Fibroblast of lung (primary cell): ENCODE measurements around the gene OR52M1. TPM values are rescaled to one million over a fixed set of nuclear protein-coding genes. Genes with fewer than 3 reads are reported as not detected.

Source experiments
- DNase-seq, 2 donors: peaks; one replicate each; pipeline versions ENCODE4 v3.0.0 to v3.0.0-alpha.2; 2010; ENCODE audit warnings: low read depth in 2 of 2
- H2AFZ ChIP-seq: 2 replicates; pipeline ENCODE4 v1.5.1; 2012; ENCODE audit warnings: low read length, control low read depth, inconsistent platforms
- H3K27ac ChIP-seq: 2 replicates; pipeline ENCODE4 v1.5.1; 2011; ENCODE audit warnings: low read length, control low read depth; ENCODE audit not compliant: insufficient read depth
- H3K27me3 ChIP-seq: 2 replicates; pipeline ENCODE4 v1.5.1; 2011; ENCODE audit warnings: mild to moderate bottlenecking, low read length; ENCODE audit not compliant: control insufficient read depth, insufficient read depth
- H3K36me3 ChIP-seq: 2 replicates; pipeline ENCODE4 v1.5.1; 2011; ENCODE audit warnings: low read length; ENCODE audit not compliant: control insufficient read depth, insufficient read depth
- H3K4me1 ChIP-seq: 2 replicates; pipeline ENCODE4 v1.5.1; 2011; ENCODE audit warnings: low read length; ENCODE audit not compliant: control insufficient read depth, insufficient read depth; ENCODE audit errors: extremely low read depth
- H3K4me2 ChIP-seq: 2 replicates; pipeline ENCODE4 v1.5.1; 2011; ENCODE audit warnings: low read length, control low read depth; ENCODE audit not compliant: insufficient read depth; ENCODE audit errors: extremely low read depth
- H3K4me3 ChIP-seq, 4 experiments: fragments of 200-600 bp in 1 of 4; sonication (generic) in 1 of 4; replicated peaks in 1 of 4; 2 replicates each; pipeline ENCODE4 v1.5.1; 2011 to 2016; ENCODE audit warnings: low read length in 4 of 4, low read depth in 3 of 4, mild to moderate bottlenecking in 3 of 4, control low read depth in 2 of 4, inconsistent platforms in 1 of 4, mixed read lengths in 1 of 4; ENCODE audit not compliant: insufficient read depth in 1 of 4; ENCODE audit errors: control extremely low read depth in 1 of 4
- H3K79me2 ChIP-seq: 2 replicates; pipeline ENCODE4 v1.5.1; 2012; ENCODE audit warnings: mild to moderate bottlenecking, low read length, inconsistent platforms; ENCODE audit not compliant: control insufficient read depth, insufficient read depth
- H3K9ac ChIP-seq: 2 replicates; pipeline ENCODE4 v1.5.1; 2011; ENCODE audit warnings: mild to moderate bottlenecking, low read length, control low read depth; ENCODE audit not compliant: insufficient read depth
- H3K9me3 ChIP-seq: 2 replicates; pipeline ENCODE4 v1.5.1; 2012; ENCODE audit warnings: low read depth, low read length; ENCODE audit not compliant: control insufficient read depth, insufficient read depth
- H4K20me1 ChIP-seq: 2 replicates; pipeline ENCODE4 v1.5.1; 2011; ENCODE audit warnings: low read length; ENCODE audit not compliant: control insufficient read depth, insufficient read depth; ENCODE audit errors: extremely low read depth
- EZH2 ChIP-seq: IDR thresholded peaks from 2 replicates; pipeline ENCODE4 v1.5.1; 2012; ENCODE audit warnings: low read length, control low read depth, mild to moderate bottlenecking; ENCODE audit errors: missing control alignments
- polyA plus RNA-seq, 2 donors: library from polyadenylated mRNA; depleted of rRNA in 1 of 2; stranded (reverse) in 1 of 2; unstranded in 1 of 2; fragments of >200 nt; gene quantifications; 2 replicates each; pipeline ENCODE4 v1.2.1, GENCODE V29; 2011 to 2012; ENCODE audit warnings: missing spikeins in 1 of 2
- total RNA-seq: library from RNA; depleted of rRNA; stranded (reverse); fragments of >200 nt; gene quantifications from 2 replicates; pipeline ENCODE4 v1.2.1, GENCODE V29; 2014
- TF ChIP-seq, protein P1 (sequence below), 2 donors: IDR thresholded peaks in 1 of 2; conservative IDR thresholded peaks in 1 of 2; 1 replicate in 1 of 2; 2 replicates in 1 of 2; pipeline ENCODE4 v1.5.1; 2011 to 2012; ENCODE audit warnings: low read length in 2 of 2, control low read depth in 1 of 2, inconsistent platforms in 1 of 2, low read depth in 1 of 2, mild to moderate bottlenecking in 1 of 2

The OR52M1 gene
- total and polyA plus RNA-seq, 2 donors (not counting 1 experiment from before 2014, with no cell fraction given): not detected

DNA sequence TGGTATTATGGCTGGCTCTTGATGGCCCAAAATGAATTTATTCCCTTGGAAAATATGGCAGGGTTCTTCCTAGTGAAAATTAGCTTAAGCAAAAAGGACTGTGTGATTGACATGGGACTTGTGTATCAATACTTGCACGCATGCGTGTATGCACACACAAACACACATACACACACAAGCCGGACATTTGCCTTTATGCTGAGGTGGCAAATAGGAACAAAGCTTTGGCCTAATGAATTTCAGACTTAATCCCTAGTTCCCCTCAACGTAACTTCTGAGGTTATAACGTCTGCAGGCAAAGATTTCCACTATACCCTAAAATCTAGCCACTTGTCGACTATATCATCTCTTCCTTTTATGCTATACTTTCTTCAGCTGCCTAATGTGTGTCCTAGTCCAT lies 33.6 kb downstream of the OR52M1 start:
- H3K27me3 ChIP-seq: no peaks in the 10 kb centered on the region
- H3K79me2 ChIP-seq: no peaks in the 10 kb centered on the region
- no peaks in the 10 kb centered on the region for H3K4me1 ChIP-seq
- TF ChIP-seq EZH2: no peak
- TF ChIP-seq, protein P1, sequence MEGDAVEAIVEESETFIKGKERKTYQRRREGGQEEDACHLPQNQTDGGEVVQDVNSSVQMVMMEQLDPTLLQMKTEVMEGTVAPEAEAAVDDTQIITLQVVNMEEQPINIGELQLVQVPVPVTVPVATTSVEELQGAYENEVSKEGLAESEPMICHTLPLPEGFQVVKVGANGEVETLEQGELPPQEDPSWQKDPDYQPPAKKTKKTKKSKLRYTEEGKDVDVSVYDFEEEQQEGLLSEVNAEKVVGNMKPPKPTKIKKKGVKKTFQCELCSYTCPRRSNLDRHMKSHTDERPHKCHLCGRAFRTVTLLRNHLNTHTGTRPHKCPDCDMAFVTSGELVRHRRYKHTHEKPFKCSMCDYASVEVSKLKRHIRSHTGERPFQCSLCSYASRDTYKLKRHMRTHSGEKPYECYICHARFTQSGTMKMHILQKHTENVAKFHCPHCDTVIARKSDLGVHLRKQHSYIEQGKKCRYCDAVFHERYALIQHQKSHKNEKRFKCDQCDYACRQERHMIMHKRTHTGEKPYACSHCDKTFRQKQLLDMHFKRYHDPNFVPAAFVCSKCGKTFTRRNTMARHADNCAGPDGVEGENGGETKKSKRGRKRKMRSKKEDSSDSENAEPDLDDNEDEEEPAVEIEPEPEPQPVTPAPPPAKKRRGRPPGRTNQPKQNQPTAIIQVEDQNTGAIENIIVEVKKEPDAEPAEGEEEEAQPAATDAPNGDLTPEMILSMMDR (conservative IDR thresholded peaks at IDR 0.05 in 1 of 2, IDR thresholded peaks at IDR 0.05 in 1 of 2; ENCODE audit: low read depth in 1 of 2, low read length in 2 of 2): no peak
- no peak for DNase-seq
- no peak overlapping the region for H3K9ac ChIP-seq
- no peak overlapping the region for H3K4me3 ChIP-seq
- no peak overlapping the region for H3K27ac ChIP-seq
- no peaks in the 10 kb centered on the region for H3K36me3 ChIP-seq
- H4K20me1 ChIP-seq: no peaks in the 10 kb centered on the region
- H2AFZ ChIP-seq: no peak overlapping the region
- H3K4me2 ChIP-seq: no peak overlapping the region
- no peaks in the 10 kb centered on the region for H3K9me3 ChIP-seq

DNA sequence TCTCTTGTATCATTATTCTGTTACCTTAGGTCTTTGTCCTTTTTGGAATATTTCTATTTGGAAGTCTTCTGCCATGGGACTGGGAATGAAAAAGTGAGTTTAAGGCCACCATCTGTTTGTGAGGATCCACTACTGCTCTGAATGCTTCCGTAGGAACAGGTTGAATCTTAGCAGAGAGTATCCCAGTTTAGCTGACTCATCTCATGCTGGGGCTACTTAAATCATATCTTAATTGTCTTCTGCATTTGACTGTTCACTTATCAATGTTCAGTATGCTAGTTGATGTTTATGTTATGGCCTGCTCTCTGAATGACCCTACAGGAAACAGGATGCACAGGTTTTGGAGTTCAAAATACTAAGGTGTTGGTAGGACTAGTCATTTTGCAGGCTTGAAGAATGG lies 35.1 kb downstream of the OR52M1 start:
- no peaks in the 10 kb centered on the region for H3K9me3 ChIP-seq
- TF ChIP-seq, protein P1 (conservative IDR thresholded peaks at IDR 0.05 in 1 of 2, IDR thresholded peaks at IDR 0.05 in 1 of 2; ENCODE audit: low read depth in 1 of 2, low read length in 2 of 2): no peak
- no peak for TF ChIP-seq EZH2
- no peak overlapping the region for H3K4me3 ChIP-seq
- DNase-seq: no peak
- H3K27me3 ChIP-seq: no peaks in the 10 kb centered on the region
- no peaks in the 10 kb centered on the region for H3K36me3 ChIP-seq
- H3K4me1 ChIP-seq: no peaks in the 10 kb centered on the region
- H3K27ac ChIP-seq: no peak overlapping the region
- H2AFZ ChIP-seq: no peak overlapping the region
- no peaks in the 10 kb centered on the region for H4K20me1 ChIP-seq
- no peak overlapping the region for H3K4me2 ChIP-seq
- H3K9ac ChIP-seq: no peak overlapping the region
- no peaks in the 10 kb centered on the region for H3K79me2 ChIP-seq

- Histone ChIP-seq H2AFZ (no peak within 1 kb of the TSS), H3K9ac (no peak within 1 kb of the TSS), H3K4me1 (no peaks in the 10 kb centered on the region), H3K79me2 (no peaks in the 10 kb centered on the region), H4K20me1 (no peaks in the 10 kb centered on the region), H3K27ac (no peak within 1 kb of the TSS), H3K4me2 (no peak within 1 kb of the TSS), H3K9me3 (no peaks in the 10 kb centered on the region), H3K4me3 (no peak within 1 kb of the TSS), H3K36me3 (no peaks in the 10 kb centered on the region), H3K27me3 (no peaks in the 10 kb centered on the region)
- TF ChIP-seq, protein P1 (conservative IDR thresholded peaks at IDR 0.05 in 1 of 2, IDR thresholded peaks at IDR 0.05 in 1 of 2; ENCODE audit: low read depth in 1 of 2, low read length in 2 of 2): no peak
- no peak for TF ChIP-seq EZH2
- DNase-seq: no peak
Observed at GRCh38 chr11:4581443-4581842, 36.5 kb downstream of the OR52M1 start, which contains the start of gene OR52I2. TSS of gene OR52I2 (plus strand) at chr11:4581743.
